HUES48 (cell line): Measurements from ENCODE around the gene CNST.
"Not testable (repeated sequence)": the region's sequence is repeated elsewhere in the genome, so short reads cannot be mapped to it uniquely, and the experiment has no call there.

Experiments
- H3K27ac ChIP-seq: one replicate; pipeline ENCODE4 v1.7.0; 2013; ENCODE audit warnings: low read depth, low read length, inconsistent platforms
- H3K27me3 ChIP-seq: 2 replicates; pipeline ENCODE4 v1.6.1; 2013; ENCODE audit warnings: mild to moderate bottlenecking, low read length; ENCODE audit not compliant: control insufficient read depth, insufficient read depth
- H3K36me3 ChIP-seq: 2 replicates; pipeline ENCODE4 v1.6.1; 2013; ENCODE audit warnings: low read length; ENCODE audit not compliant: control insufficient read depth, insufficient read depth
- H3K4me1 ChIP-seq: 2 replicates; pipeline ENCODE4 v1.6.1; 2013; ENCODE audit warnings: mild to moderate bottlenecking, low read length; ENCODE audit not compliant: control insufficient read depth, insufficient read depth
- H3K4me3 ChIP-seq: 2 replicates; pipeline ENCODE4 v1.5.1; 2013; ENCODE audit warnings: mild to moderate bottlenecking, low read depth, low read length
- H3K9ac ChIP-seq: 2 replicates; pipeline ENCODE4 v1.6.1; 2013; ENCODE audit warnings: mild to moderate bottlenecking, low read depth, low read length, moderate library complexity
- H3K9me3 ChIP-seq: 2 replicates; pipeline ENCODE4 v1.6.1; 2013; ENCODE audit warnings: low read length; ENCODE audit not compliant: control insufficient read depth, insufficient read depth

Gene CNST

DNA sequence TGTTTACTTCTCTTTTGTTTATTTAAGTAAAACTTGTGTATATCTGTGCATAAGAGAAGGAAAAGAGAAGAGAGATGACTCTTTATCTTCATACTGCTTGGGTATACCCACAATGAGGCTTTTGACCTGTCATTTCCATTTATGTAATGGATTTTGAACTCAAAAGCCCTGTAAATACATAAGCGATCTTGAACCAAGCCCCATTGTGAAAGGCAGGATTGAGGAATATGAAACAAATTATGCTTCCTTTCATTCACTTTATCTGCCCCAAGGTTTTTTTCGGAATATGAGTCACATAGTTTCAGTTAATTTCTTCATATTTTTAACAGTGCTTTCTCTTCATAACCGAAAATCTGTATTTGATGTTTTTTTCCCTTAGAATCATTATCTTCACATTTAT is 21.4 kb downstream of the CNST start:
- no peak overlapping the region for H3K9ac ChIP-seq
- no peaks in the 10 kb centered on the region for H3K27me3 ChIP-seq
- no peak overlapping the region for H3K4me3 ChIP-seq

DNA sequence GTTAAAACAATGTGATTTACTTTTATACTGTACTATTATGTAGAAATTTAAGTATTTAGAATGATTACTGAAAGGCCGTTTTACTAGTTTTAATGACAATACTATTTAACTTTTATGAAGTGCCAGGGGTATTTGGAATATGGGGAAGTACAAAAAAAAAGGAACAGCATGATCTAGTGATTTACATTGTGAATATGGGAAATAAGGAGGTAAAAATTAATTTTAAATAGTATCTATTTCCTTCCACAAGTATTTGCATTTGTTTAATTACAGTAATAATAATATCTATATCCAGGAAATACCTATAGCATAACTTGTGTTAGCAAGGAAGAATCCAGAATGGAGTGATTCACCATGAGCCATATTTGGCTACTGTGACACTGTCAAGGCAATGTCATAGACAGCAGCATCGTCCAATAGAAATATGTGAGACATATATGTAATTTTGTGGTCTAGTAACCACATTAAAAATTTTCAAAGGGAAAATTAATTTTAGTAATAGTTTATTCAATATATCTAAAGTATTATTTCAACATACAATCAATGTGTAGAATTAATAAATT is 22.0 kb downstream of the CNST start:
- Histone ChIP-seq H3K27ac (no peak overlapping the region), H3K36me3 (peaks cover 10% of the 10 kb centered on the region; the same call in 1 of the 2 replicates)

More for the DNA sequence above, 21.4 kb downstream of the CNST start:
- Histone ChIP-seq H3K9me3 (no peaks in the 10 kb centered on the region), H3K27ac (no peak overlapping the region), H3K4me1 (peaks cover 3% of the 10 kb centered on the region; the same call in 1 of the 2 replicates), H3K36me3 (peaks cover 10% of the 10 kb centered on the region; the same call in 1 of the 2 replicates)

DNA sequence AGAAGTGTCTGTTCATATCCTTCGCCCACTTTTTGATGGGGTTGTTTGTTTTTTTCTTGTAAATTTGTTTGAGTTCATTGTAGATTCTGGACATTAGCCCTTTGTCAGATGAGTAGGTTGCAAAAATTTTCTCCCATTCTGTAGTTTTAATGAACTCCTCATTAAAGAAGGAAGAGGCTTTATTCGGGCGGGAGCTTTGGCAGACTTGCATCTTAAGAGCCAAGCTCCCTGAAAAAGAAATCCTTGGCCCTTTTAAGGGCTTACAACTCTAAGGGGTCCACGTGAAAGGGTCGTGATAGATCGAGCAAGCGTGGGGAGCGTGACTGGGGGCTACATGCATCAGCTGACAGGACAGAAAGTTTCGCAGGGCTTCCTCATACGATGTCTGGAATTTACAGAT is 23.7 kb downstream of the CNST start:
- not testable (repeated sequence) for H3K9me3 ChIP-seq, H3K9ac ChIP-seq, H3K4me3 ChIP-seq, H3K27me3 ChIP-seq, H3K27ac ChIP-seq, H3K4me1 ChIP-seq, H3K36me3 ChIP-seq

More for the DNA sequence above, 22.0 kb downstream of the CNST start:
- H3K4me1 ChIP-seq, result peaks cover 3% of the 10 kb centered on the region; the same call in 1 of the 2 replicates
- no peaks in the 10 kb centered on the region for H3K9me3 ChIP-seq
- H3K9ac ChIP-seq, result no peak overlapping the region
- H3K4me3 ChIP-seq, result no peak overlapping the region
- H3K27me3 ChIP-seq, result no peaks in the 10 kb centered on the region

DNA sequence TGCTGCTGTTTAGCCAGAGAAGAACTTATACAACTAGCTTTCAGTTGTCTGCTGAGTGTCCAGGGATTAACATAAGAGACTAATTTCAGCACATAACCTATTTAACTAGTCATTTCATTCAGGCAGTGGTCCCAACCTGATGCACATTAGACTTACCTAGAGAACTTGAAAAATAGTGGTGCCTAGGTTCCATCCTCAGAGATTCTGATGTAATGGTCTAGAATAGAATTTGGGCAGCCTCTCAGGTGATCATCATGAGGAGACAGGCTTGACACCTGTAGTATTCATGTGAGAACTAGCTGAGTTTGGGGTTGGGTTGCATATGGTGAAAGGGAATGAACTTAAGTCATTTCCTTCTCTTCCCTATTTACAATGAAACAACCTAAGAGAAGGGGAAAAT is 24.8 kb downstream of the CNST start:
- peaks cover 3% of the 10 kb centered on the region; the same call in 1 of the 2 replicates for H3K36me3 ChIP-seq
- no peak overlapping the region for H3K27ac ChIP-seq
- no peak overlapping the region for H3K9ac ChIP-seq
- no peak overlapping the region for H3K4me3 ChIP-seq
- H3K27me3 ChIP-seq, result no peaks in the 10 kb centered on the region
- no peaks in the 10 kb centered on the region for H3K9me3 ChIP-seq
- peaks cover 3% of the 10 kb centered on the region; the same call in 1 of the 2 replicates for H3K4me1 ChIP-seq

DNA sequence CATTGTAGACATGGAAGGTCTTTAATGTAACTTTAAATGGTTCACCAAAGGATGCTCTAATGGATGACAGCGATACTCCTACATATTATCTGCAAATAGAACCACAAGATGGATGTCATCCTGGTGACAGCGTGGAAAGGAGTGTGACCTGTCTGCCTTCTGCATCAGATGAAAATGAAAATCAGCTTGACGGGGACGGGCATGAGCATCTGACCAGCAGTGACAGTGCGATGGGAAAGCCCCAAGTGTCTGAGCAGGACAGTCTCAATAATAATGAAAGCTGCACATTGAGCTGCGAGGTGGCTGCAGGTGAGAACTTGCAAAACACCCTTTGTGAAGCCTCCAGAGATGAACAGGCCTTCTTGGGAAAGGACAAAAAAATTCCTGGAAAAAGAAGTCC is 25.2 kb downstream of the CNST start:
- no peaks in the 10 kb centered on the region for H3K27me3 ChIP-seq
- H3K27ac ChIP-seq, result no peak overlapping the region
- peaks cover 3% of the 10 kb centered on the region; the same call in 1 of the 2 replicates for H3K36me3 ChIP-seq
- no peaks in the 10 kb centered on the region for H3K9me3 ChIP-seq
- H3K9ac ChIP-seq, result no peak overlapping the region
- no peak overlapping the region for H3K4me3 ChIP-seq
- peaks cover 3% of the 10 kb centered on the region; the same call in 1 of the 2 replicates for H3K4me1 ChIP-seq

DNA sequence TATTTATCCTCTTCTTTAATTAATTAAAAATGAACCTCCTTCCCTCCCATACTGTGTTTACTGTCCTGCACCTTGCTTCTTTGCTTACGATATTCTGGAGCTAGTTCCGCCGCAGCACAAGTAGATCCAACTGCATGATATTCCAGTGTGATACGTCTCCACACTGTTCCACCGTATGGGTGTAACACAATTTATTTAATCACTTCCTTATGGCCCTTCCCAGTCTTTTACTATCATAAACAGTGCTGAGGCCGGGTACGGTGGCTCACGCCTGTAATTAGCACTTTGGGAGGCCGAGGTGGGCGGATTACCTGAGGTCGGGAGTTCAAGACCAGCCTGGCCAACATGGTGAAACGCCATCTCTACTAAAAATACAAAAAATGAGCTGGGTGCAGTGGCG is 25.7 kb downstream of the CNST start:
- H3K9ac ChIP-seq, result no peak overlapping the region
- H3K27me3 ChIP-seq, result no peaks in the 10 kb centered on the region
- no peak overlapping the region for H3K4me3 ChIP-seq
- H3K27ac ChIP-seq, result no peak overlapping the region
- no peaks in the 10 kb centered on the region for H3K9me3 ChIP-seq
- peaks cover 6% of the 10 kb centered on the region for H3K36me3 ChIP-seq
- peaks cover 3% of the 10 kb centered on the region; the same call in 1 of the 2 replicates for H3K4me1 ChIP-seq

DNA sequence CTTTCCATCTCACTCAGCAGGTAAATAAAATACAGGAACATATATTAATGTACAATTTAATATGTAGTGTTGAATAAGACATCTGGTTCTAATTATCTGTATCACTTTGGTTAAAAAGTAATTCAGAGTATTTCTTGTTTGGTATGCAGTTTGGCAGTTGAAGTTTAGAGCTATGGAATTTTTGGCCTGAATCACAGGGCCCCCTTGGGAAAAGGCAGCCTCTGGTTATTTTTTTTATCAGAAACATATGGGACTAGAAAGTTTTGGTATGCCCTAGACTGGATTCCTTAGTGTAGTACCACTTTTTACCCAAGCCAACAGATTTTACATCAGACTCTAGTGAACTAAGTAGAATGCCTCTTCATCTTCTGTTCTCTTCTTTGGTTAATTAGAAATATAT is 26.4 kb downstream of the CNST start:
- Histone ChIP-seq H3K27ac (no peak overlapping the region), H3K27me3 (no peaks in the 10 kb centered on the region), H3K4me3 (no peak overlapping the region), H3K4me1 (peaks cover 1% of the 10 kb centered on the region; the same call in 1 of the 2 replicates), H3K9ac (no peak overlapping the region), H3K36me3 (peaks cover 11% of the 10 kb centered on the region), H3K9me3 (no peaks in the 10 kb centered on the region)

DNA sequence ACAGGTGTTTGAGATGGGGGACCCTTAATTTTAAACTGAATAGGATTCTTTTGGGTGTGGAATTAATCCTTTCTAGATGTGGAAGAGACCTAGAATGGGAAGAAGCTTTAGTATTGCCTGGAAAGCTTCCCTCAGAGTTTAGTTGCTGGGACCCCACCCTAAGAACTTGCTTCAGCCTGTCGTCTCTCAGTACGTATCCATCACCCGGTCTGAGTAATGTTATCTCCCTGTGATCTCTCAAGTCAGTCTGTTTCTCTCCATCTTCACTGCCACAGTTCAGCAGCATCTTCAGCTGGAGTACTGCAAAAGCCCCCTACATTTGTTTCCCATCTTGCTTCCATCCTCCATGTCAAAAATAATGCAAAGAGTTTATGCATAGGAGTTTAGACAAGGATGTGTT is 28.9 kb downstream of the CNST start:
- no peaks in the 10 kb centered on the region for H3K27me3 ChIP-seq
- no peaks in the 10 kb centered on the region for H3K4me1 ChIP-seq
- H3K36me3 ChIP-seq, result peaks cover 11% of the 10 kb centered on the region
- H3K9ac ChIP-seq, result no peak overlapping the region
- H3K27ac ChIP-seq, result no peak overlapping the region
- H3K4me3 ChIP-seq, result no peak overlapping the region
- no peaks in the 10 kb centered on the region for H3K9me3 ChIP-seq

DNA sequence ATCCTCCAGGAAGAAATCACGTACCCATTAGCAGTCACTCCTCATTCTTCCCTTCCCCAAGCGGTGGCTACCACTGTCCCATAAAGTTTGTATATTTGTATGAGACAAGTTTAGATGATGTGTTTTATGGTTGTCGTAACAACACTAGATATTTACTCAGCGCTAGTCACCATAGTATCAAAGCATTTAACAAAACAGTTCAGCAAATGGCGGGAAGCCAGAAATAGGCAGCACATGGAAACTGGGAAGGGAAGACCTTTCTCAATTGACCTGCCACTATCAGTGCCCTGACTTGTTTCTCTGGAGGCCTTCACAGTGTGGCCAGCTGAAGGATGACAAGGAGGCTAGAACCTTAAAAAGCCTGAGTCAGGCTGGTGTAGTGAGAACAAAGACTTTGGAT is 31.1 kb downstream of the CNST start:
- H3K9me3 ChIP-seq, result no peaks in the 10 kb centered on the region
- no peak overlapping the region for H3K4me3 ChIP-seq
- H3K36me3 ChIP-seq, result peaks cover 8% of the 10 kb centered on the region; the same call in 1 of the 2 replicates
- no peak overlapping the region for H3K27ac ChIP-seq
- no peaks in the 10 kb centered on the region for H3K4me1 ChIP-seq
- H3K27me3 ChIP-seq, result no peaks in the 10 kb centered on the region
- no peak overlapping the region for H3K9ac ChIP-seq

DNA sequence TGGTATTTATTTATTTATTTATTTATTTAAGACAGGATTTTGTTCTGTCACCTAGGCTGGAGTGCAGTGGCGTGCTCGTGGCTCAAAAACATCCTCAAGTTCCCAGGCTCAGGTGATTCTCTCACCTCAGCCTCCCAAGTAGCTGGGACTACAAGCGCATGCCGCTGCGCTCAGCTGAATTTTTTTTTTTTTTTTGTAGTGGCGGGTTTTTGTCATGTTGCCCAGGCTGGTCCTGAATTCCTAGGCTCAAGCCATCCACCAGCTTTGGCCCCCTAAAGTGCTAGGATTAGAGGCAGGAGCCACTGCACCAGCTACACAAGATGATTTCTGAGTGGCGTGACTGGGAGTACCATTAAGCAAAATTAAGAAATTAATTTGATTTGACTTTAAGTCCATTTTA is 31.7 kb downstream of the CNST start:
- H3K9me3 ChIP-seq, result no peaks in the 10 kb centered on the region
- no peak overlapping the region for H3K4me3 ChIP-seq
- H3K4me1 ChIP-seq, result no peaks in the 10 kb centered on the region
- no peak overlapping the region for H3K27ac ChIP-seq
- H3K27me3 ChIP-seq, result no peaks in the 10 kb centered on the region
- H3K36me3 ChIP-seq, result peaks cover 8% of the 10 kb centered on the region; the same call in 1 of the 2 replicates
- no peak overlapping the region for H3K9ac ChIP-seq

DNA sequence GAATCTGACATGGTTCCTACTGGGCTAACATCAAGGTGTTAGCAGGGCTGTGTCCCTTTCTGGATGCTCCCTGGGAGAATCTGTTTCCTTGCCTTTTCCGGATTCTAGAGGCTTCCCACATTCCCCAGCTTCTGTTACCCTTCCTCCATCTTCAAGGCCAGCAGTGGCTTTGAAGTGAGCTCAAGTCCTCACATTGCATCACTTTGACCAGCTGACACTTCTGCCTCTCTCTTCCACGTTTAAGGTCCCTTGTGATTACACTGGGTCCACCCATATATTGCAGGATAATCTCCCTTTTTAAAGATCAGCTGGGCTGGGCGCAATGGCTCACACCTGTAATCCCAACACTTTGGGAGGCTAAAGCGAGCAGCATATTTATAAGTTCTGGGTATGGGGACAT is 33.1 kb downstream of the CNST start:
- H3K4me1 ChIP-seq, result no peaks in the 10 kb centered on the region
- no peak overlapping the region for H3K27ac ChIP-seq
- peaks cover 8% of the 10 kb centered on the region; the same call in 1 of the 2 replicates for H3K36me3 ChIP-seq
- no peaks in the 10 kb centered on the region for H3K27me3 ChIP-seq
- no peak overlapping the region for H3K9ac ChIP-seq
- no peak overlapping the region for H3K4me3 ChIP-seq
- no peaks in the 10 kb centered on the region for H3K9me3 ChIP-seq
